PFSK-1 (cell line): ENCODE data around the gene LHX5.

Experiments
- FOXP2 ChIP-seq: optimal IDR thresholded peaks from 2 replicates; pipeline ENCODE3; 2011; ENCODE audit warnings: borderline replicate concordance, control low read depth, inconsistent platforms; ENCODE audit not compliant: insufficient read depth; ENCODE audit errors: extremely low read length, extremely low read depth
- POLR2AphosphoS5 ChIP-seq: IDR thresholded peaks from 2 replicates; pipeline ENCODE4 v1.6.1; 2012; ENCODE audit warnings: low read depth, mild to moderate bottlenecking, control low read depth, low read length, moderate library complexity
- REST ChIP-seq, 2 experiments: IDR thresholded peaks; 2 replicates each; pipeline versions ENCODE4 v1.6.1 to v1.8.0; 2011 to 2012; ENCODE audit warnings: low read depth in 2 of 2, low read length in 2 of 2, control low read depth in 1 of 2, inconsistent platforms in 1 of 2, mild to moderate bottlenecking in 1 of 2, moderate library complexity in 1 of 2; ENCODE audit not compliant: insufficient read depth in 1 of 2
- SIN3A ChIP-seq: IDR thresholded peaks from 2 replicates; pipeline ENCODE4 v1.6.1; 2012; ENCODE audit warnings: mild to moderate bottlenecking, low read length, moderate library complexity, borderline replicate concordance; ENCODE audit not compliant: insufficient read depth
- TAF1 ChIP-seq: IDR thresholded peaks from 2 replicates; pipeline ENCODE4 v1.6.1; 2012; ENCODE audit warnings: low read length, control low read depth, borderline replicate concordance; ENCODE audit not compliant: insufficient read depth

DNA sequence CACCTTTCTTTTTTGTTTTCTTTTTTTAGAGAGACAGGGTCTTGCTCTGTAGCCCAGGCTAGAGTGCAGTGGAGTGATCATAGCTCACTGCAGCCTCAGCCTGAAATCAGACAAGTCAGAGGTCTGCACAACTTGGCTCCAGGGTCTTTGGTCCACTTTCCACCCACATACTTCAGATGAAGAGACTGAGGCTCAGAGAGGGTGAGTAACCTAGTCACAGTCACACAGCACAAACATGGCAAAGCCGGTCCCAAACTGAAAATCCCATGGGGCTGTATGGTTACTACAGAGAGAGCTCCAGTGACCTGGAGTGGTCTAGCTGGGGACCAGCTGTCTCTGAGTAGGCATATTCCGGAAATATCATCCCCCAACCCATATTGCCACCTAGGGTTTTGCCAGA is 19.2 kb downstream of the LHX5 start:
- TF ChIP-seq TAF1: no peak
- TF ChIP-seq POLR2AphosphoS5: no peak
- no peak for TF ChIP-seq REST (IDR thresholded peaks at IDR 0.05; ENCODE audit: insufficient read depth in 1 of 2, low read depth in 2 of 2, low read length in 2 of 2)
- TF ChIP-seq FOXP2: no peak
- TF ChIP-seq SIN3A: no peak
